Measurements from ENCODE around the gene OCRL.

Gene OCRL

DNA sequence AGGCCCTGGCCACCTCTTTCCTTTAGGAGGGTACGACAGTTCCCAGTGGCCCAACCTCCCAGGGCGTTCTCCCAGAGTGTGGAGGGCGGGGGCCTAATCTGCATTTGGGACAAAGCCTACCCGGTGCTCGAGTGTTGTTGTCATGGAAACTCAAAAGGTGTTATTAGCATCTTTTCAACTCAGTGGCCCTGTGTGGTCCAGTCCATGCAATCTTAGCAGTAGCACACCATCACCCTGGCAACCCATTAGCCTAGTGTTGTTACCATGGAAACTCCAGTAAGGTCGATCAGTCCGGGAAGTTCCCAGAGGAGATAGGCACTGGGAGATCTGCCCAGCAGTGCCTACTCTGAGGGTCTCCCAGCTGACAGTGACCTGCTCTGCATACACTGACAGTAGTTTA is 94.5 kb downstream of the OCRL start:
- no peak for DNase-seq (ENCODE audit: low spot score)

DNA sequence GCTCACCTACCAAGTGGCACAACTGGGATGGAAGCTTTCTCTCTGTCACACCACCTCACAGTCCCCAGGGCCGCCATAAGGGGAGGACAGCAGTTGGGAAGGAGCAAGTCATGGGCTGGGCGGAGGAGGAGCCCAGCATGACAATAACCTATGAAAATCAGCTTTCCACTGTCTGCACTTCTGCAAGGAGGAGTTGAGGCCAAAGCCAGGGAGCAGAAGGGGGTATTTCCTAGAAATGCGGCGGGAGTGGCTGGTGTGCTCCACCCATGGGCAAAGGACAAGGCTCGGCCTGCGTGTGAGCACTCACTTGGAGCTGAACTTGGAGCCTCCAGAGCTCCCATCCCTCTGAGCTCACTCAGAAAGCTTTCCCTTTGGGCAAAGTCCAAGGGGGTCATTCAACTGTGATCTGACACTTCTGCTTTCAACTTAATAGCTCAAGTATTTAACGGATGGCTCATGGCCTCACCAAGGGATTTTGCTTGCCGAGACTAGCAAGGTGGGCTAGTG is 96.2 kb downstream of the OCRL start:
- no peak for DNase-seq (ENCODE audit: low spot score)

DNA sequence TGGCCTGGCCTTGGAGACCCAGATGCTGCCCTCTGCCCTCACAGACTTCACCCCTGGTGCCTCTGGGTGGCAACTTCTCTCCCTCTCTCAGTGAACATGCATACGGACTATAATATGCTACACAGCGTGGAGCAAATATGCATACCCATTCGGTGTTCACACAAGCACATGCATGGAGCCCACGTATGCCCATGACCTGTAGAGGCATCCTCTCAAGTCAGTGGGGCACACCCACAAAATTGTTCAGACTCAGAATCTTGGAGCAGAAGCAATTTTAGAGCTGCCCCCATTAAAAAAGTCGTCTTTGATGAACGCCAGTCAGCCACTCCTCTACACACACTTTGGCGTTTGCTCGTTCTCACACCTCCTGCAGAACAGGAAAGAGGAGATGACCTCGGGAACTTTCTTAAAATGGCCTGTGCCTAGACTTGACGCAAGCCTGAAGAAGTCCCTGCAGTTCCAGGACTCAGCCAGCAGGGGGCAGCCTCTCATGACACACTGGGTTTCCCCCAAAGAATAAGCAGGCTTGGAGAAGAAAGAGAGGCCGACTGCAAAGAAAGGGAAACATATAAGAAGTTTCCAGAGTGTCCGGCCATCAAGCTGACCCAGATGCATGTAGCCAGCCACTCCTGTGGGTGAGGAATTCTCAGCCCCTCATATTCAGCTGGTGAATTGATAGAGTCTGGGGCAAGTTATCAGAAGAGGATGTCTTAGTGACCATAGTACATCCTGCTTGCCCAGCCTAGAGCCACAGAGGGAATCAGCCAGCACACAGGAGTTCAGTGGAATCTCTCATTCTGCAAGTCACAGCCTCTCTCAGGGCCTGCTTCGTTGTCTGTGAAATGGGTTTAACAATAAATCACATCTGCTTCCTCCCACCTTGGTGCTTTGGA is 97.4 kb downstream of the OCRL start:
- peak; percentile 69 for DNase-seq (ENCODE audit: low spot score)

DNA sequence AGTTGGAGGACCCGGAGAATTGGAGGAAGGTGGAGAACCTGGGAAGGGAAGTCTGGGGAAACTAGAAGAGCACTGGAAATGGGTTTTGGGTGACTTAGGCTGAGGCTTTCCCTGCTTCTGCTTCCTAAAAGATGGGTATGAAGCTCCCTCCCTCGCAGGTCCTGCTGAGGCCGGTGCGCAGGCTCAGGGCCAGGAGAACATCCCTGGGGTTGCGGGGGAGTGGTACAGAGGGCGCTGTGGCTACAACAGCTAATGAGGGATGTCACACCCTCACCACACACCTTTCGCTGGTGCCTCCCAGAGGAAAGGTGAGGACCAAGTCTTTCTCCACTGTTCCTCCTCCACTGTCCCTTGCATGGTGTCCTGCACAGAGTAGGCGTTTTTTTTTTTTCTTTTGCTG is 98.9 kb downstream of the OCRL start:
- DNase-seq (ENCODE audit: low spot score) = no peak

DNA sequence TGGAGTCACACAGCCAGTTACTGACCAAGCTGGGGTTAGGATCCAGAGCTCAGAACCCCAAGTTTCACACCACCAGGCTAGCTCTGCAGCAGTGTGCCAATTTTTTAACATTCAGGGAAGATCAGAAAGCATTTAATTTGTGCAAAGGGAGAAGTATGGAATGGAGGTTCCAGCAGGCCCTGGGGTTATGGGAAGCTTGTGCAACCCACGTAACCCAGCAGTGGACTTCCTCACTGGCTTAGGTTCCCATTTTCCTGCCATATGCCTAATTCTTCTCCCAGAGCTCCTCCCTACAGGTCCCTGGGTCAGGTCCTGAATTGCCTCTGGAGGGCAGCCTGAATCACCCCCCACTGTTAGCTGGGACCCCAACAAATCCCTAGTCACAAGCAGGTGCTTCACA is 100.7 kb downstream of the OCRL start:
- DNase-seq (ENCODE audit: low spot score) = no peak

DNA sequence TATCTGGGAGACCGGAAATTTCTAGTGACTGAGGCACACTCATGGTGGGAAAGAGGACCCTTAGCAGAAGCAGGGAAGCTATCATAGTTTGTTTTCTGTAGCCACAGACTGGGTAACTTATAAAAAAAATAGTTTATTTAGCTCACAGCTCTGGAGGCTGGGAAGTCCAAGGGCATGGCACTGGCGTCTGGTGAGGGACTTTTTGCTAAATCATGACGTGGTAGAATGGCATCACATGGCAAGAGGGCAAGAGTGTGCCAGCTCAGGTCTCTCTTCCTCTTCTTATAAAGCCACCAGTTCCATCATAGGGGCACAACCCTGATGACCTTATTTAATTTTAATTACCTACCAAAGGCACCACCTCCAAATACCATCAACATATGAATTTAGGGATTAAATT is 101.4 kb downstream of the OCRL start:
- no peak for DNase-seq (ENCODE audit: low spot score)

DNA sequence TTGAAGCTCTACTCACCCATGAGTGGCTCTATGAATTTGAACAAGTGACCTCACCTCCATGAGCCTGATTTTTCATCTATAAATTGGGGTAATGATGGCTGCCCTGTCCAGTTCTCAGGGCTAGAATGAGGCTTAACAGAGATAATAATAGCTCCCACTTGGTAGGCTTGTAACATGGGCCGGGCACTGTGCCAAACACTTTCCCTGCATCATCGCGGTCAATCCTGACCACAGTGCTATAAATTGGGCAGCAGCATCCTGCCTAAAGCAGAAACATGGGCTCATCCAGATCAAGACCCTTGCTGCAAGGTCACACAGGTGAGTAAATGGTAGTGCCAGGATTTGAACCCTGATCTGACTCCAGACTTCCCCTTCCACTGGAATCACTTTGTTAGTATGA is 101.9 kb downstream of the OCRL start:
- no peak for DNase-seq (ENCODE audit: low spot score)

Measured in AG08396 (cell line).